ENCODE measurements around the gene PCBP4.

The PCBP4 gene

DNA sequence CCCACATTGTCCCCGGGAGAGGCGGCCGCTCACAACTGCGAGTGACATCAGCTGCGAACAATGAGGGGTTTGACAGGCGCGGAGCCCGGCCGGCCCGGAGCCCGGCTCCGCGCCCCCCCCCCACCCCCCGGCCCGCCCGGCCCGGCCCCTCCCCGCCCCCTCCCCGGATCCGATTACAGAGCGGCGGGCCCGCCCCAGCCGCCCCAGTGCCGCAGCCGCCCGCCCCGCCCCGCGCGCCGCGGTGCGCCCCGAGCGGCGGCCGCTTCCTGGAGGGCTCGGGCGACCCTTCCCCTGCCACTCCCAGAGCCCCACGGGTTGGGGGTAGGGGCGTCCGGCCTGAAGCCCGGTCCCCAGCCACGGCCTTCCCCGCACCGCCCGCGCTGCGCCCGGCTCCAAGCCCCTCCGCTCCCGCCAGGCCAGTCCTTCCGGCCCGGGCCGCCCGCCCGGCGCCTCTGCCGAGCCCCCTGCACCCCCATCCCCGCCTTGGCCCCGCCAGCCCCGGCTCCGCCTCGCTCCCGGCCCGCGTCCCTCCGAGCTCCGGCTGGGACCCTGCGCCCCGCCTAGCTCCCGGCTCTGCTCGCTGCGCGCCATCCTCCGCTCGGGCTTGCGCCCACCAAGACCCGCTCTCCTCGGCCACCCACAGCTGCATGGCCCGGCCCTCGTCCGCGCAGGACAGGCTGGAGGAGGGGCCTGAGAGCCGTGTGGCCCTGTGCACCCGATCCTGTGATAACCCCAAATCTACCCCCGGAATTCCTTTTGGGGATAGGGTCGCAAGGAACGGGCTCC lies at the start of gene PCBP4:
TSS of gene PCBP4 (minus strand) at position 71 of the 786 bp plus-strand sequence. CDS start 6,214 bp downstream, outside the sequence.
- DNase-seq, result no peak

DNA sequence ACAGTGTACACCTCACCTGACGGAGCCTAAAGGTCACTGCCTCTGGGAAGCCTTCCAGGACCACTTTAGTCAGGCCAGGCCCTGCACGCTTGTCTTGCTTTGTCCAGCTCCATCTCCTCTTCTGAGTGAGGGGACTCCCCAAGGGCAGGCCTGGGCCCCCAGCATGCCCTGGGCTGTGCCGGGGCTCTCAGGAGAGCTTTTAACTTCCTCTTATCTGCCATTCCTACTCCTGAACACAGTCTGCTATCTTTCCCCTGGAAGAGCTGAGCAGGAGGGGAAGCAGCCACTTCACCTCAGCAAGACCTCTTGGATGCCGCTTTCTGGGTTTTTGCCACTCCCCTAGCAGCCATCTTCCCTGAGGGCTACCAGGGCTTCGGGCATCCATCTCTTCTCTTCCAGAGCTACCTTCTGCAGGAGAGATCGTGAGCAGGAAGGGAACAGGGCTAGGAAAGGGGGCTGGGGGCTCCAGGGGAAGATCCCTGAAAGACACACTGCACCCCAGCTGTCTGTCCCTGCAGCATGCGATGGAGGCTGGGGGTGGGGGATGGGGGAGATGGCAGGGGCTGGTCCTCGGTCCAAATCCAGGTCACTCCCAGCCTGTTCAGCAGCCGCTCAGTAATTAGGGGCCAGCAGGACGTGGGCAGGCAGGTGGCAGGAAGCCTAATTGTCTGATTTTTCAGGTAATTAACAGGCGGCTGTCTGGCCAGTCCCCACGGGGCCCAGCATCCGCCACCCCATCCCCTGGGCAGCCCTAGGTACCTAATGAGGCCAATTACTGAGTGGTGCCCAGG lies 48.4 kb upstream of the PCBP4 start:
- DNase-seq, result no peak

DNA sequence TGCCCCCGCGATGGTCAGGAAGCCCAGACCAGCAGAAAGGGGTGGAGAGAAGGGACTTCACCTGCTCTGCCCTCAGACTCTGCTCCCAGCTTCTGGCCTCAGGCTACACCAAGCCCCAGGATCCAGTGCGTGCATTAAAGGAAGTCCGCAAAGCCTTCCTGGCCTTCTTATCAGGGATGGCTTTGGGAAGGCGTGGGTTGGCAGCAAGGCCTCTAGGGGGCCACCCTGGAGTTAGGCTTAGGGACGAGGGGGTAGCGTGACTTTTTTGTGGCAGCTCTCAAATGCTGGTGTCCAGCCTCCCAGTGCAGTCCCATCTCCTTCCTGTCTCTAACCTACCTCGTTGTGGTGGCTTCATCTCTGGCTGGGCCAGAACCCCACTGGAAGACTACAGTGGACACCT lies 47.4 kb upstream of the PCBP4 start:
- no peak for DNase-seq

DNA sequence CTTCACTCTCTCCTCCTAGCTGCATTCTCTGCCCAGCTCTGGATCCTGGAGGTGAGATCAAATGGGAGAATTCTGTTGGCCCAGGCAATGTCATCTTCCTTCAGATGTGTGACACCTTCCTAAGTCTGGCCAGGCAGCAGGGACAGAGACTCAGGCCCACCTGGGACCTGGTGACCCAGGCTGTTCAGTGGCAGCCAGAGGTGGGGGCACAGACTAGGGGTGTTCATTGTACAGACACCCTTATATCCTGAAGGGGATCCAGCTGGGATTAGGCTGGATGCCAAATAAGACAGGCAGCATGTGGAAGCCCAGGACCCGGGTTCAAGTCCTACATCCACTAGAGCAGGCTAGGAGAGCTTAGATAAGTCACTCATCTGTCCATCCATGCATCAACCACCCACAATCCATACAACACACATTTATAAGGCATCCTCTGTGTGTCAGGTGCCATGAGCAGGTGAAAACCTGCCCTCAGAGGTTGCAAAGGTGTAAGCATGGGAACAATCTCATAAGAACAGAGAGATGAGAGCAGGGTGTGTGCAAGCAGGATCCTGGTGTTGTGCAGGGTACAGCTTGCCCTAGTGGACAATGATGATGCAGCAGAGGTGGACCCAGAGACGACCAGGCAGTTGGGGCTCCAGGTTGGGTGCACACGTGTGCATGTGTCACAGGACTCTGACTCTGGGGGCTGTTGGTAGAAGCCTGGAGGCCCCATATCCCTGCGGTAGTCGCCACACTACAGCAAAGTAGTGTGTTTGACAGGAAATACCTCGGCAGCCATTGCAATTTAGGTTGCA lies 46.7 kb upstream of the PCBP4 start:
- DNase-seq, result no peak

DNA sequence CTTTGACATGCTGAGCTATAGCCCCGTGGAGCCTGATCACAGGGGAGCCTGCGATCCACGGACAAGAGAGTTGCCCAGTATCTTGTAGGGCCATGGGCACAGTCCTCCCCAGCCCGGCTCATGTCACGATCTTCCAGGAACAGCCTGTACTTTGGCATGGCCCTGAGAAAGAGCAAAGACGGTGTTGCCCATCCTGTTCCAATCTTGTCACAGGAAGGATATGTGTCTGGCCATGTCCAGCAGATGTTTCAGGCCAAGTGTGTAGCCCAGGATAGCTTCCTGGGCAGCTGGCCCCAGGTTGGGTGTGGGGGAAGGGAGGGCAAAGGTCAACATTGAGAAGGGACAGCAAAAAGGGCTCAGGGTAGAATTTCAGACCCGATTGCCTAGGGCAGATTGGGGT lies 45.4 kb upstream of the PCBP4 start:
- DNase-seq, result no peak

DNA sequence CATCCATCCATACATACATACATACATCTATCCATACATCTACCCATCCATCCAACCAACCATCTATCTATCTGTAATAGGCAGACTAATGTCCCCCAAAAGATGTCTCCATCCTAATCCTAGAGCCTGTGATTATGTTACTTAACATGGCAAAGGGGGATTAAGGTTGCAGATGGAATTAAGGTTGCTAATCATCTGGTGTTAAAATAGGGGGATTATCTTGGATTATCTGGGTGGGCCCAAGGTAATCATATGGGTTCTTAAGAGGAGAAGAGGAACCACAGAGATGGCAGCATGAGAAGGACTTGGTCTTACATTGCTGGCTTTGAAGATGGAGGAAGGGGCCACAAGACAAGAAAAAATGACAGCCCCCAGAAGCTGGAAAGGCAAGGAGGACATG lies 43.2 kb upstream of the PCBP4 start:
- no peak for DNase-seq

DNA sequence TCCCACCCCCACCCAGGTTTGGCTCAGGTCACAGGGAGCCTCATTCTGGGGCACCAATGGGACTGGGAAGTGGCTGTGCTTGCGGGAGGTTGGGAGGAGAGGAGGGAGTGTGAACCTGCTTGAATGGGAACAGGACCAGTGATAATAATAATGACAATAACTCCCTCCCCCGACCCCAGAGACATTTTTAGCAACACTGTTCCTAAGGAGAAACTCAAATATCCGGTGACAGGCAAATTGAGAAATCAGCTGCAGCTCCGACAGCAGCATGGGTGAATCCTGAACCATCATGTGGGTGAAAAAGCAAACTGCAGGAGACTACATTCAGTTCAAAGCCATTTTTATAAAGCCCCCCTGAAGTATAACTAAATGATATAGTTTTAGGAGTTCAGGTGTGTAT lies 40.0 kb upstream of the PCBP4 start:
- DNase-seq, result no peak

DNA sequence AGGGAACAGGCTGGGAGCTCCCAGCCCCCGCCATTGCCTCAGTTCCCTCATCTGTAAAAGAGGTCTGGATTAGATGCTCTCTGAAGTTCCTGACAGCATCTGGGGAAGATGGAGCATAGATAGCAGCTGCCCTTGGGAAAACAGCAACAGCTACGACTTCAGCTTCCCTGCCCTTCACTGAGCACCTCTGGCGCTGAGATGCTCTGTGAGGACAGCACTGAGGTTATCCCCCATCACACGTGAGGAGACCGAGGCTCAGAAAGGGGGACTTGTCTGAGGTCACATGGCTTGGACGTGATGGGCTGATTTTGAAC lies 39.5 kb upstream of the PCBP4 start:
- no peak for DNase-seq

DNA sequence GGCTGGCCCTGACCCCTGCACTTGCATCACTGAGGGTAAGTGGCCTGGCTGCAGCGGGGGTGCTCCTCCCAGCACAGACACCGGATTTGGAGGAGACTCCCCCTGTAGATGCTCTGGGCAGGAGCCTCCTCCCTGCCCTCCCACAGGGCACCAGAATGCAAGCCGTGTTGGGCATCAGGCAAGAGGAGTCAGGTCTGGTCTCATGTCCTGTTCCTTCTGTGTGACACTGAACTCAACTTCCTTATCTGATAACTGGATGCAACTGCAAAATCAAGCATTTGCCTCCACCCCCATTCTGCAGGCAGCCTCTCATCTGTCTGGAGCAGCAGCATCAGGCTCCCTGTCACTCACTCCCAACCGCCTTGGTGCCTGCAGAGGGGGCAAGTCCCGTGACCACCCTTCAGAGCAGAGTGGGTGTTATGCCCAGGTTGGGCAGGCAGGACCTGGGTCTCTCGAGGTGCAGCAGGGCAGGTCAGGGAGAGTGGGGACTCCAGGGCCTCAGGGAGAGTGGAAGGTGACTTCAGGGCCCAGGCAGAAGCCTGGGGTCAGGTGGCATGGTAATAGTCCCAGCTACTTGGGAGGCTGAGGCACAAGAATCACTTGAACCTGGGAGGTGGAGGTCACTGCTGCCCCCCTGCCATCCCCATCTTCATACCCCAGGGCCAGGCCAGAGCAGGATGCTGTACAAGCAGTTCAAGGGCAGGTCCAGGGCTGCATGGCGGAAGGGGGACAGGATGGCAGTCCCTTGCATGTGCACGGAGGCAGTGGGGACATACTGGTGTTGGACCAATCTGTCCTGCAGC lies 39.0 kb upstream of the PCBP4 start:
- no peak for DNase-seq

DNA sequence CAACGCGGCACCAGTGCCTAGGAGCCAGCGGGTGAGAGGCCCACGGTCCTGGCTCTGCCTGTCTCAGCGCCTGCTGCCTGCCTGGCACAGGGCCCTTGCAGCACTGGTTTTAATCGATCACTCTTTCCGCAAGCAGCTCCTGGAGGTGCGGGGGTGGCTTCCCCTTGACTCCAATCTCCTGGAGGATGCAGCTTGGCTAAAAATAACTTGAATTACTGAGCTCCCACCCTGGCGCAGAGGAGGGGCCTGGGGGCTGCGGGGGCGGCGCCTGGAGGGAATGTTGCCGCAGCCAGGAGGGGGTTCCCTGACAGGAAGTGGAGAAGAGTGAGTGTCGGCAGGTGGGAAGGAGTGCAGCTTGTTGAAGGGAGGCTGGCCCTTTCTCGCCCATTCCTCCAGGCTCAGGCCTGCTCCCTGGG lies 38.3 kb upstream of the PCBP4 start:
- DNase-seq, result no peak

DNA sequence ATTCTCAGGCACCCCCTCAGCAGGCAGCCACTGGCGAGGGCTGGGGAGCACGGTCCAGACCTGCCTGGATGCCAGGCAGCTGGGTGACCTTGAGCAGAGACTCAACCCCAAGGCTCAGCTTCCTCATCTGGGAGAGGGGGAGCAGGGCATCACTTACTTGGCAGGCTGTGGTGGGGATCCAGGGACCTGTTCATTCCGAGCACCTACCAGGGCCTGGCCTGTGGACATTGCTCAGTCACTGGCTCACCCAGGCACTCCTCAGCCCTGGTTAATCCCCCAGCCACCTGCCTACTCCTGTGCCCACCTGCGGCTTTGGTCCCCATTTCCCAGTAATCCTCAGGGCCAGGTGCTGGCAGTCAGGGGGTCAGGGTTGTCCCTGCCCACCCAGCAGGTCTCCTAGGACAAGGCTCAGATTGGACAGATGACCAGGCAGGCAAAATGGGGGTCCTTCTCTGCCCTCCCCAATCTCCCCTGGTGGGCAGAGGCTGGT lies 37.7 kb upstream of the PCBP4 start:
- no peak for DNase-seq

DNA sequence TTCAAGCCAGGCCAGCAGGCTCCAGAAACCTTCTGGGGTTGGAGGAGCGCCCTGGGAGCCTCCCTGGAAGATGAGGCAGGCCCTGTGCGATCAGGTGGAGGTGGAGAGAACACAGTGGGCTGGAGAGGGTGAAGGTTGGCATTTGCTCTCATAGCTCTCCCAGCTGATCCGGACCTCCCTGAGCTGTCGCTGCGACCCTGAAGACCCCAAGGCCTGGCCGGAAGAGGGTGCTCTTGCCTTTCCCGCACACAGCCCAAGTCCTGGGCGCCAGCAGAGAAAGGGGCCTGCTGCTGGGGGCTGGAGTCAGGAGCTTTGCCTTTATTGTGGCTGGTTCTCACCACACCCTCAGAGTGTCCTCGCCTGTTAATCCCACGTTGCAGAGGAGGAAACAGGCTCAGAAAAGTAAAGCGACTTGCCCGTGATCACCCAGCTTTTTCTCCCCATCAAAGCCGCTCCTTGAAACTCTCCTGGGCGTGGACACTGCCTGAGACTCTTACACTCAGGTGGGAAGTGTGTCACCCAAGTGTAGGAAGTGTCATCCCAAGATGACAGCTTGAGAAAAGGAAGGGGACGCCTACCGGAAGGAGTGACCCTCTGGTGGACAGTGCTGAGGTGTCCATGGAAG lies 37.0 kb upstream of the PCBP4 start:
- DNase-seq, result no peak

DNA sequence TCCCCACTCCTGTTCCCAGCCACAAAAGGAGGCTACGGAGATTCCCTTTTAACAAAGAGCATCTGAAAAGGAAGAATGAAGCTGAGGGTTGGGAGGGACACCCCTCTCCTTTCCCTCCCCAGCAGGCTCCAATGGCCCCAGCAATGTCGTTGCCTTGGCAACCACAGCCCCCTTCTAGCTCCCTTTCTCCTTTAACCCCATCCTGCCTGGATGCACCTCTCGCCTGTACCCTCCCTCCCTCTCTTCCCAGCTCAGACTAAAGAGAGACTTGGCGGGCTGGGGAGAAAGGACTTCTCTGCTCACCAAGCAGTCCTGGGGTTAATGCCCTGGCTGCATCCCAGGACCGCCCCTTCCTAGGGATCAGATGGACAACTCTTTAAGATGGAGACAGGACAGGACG lies 35.5 kb upstream of the PCBP4 start:
- no peak for DNase-seq

DNA sequence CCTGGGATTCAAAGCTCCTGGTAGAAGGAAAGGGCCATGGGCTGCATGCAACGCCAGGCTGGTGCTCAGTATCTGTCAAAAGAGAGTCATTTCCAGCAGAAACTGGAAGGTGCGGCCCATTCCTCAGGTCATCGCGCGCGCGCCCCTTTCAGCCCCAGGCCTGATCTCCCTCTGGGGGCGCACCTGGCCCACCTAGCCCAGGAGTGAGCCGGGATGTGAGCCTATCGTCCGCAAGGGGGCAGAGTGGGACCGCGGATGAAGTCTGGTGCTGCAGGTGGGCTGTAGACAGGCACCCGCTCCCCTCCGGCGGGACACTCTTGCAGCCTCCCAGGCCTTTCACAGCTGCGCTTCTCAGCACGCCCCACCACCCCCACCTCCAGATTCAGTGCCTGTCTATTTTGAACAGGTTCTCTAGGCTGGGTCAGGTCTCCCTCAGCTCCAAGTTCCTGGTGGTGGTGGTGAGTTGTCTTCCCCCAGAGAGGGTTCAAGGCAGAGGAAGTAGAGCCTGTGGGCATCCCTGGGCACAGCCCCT lies 34.3 kb upstream of the PCBP4 start:
- peak; percentile 79 to 80 for DNase-seq

DNA sequence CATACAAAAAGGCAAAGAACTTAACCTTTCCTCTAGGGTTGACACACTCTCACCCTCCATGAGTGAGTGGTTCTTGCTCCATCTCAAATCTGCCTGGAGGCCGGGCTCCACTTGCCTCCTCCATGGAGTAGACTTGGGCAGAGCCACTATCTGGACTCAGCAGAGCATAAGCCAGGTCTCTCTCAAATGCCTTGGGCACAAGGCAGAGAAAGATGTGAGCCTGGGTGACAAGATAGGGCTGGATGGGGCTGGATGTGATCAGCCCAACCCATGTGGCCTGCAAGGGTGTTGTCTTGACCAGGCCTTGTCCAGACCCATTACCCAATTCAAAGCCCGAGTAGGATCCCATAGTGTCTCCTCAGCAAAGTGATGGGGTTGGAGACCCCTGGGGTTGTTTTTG lies 32.6 kb upstream of the PCBP4 start:
- DNase-seq, result no peak

DNA sequence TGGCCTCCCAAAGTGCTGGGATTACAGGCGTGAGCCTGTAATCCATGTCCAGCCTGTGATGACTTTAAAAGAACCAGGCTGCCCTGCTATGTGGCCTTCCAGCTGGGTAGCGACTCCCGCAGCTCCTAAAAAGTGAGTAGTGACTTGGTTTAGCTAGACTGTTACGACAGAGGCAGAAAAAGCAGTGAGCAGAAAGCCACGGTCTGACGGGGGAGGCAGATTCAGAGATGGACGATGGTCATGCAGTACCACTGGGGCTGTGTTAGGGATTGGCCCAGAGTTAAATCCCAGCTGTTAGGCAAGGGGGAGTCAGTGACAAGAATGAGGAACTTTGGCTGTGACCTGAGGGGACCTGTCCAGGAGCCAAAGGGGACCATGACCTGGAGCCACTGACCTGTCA lies 31.5 kb upstream of the PCBP4 start:
- no peak for DNase-seq

DNA sequence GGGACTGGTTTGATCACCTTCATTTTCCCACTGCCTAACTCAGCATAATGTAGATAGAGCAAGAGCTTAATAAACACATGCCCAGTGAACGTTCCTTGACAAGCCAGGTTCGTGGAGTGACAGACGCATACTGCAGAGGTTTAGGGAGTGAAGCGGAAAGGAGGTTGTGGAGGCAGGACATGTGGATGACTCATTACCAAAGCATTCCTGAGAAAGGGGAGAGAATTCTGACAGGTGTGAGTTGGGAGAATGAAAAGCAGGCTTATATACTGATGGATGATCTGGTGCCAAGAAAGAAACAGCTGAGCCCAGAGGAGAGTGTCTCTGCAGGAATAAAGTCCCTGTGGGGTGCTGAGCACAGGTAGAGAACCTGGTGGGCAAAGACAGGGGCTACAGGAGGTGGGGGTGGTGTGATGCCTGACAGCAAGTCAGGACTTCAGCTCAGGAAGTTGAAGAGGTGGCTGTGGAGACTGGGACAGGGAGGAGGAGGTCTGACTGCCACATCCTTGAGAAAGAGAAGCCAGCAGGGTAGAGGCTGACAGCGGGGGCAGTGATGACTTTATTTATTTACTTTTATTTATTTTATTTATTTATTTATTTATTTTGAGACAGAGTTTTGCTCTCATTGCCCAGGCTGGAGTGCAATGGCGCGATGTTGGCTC lies 30.8 kb upstream of the PCBP4 start:
- DNase-seq, result no peak

DNA sequence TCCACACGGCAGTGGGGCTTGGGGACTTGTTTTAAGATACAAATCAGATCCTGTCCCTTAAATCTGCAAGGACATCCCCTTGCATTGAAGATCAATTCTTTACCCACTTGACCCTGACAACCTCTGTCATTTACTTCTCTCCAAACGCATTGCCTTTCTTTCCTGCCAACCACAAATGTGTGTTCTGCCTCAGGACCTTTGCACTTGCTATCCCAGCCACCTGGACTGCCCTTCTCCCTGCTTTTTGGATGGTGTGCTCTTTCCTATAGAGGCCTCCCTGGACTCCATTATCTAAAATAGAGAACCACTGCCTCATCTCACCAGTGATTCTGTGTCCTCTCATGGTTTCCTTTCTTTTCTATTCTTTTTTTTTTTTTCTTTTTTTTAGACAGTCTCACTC lies 29.9 kb upstream of the PCBP4 start:
- no peak for DNase-seq

DNA sequence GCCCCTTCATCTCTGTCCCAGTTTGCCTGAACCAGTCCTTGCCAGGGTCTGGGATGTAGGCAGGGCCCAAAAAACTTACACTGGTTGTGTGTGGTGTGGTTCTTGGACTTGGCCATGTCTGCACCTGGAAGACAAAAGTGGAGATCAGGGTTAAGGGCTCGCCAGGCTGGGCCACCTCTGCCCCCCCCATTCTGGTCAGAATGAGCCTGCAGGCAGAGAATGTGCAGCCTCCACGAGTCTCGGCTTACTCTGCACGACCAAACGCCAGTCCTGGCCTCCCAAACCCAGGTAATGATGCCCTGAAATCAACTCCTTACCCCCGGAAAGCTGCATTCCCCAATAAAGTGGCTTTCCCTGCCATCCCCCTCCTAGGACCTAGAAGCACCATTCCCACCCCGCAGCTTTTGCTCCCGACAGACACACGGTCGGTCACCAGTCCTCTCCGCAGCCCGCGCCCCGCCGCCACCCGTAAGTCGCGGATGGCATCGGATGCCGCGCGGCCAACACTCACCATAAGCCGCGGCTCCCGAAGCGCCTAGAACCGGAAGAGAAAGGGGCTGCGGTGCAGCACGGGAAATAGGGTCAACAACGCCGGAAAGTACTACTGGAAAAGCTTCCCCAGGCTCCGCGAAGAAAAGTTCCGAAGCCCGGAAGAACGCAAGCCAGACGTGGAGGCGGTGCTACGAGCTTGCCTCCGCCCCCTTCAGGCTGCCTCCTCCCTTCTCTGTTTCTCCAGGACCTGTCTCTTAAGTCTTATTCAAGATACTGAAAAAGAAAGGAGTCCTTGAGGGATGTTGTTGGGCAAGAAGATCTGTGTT lies 28.3 kb upstream of the PCBP4 start, which contains the start of gene RPL29:
TSS of gene RPL29 (minus strand) at position 550 of the 818 bp plus-strand sequence. CDS start at position 116, 434 bp downstream.
- peak; percentile 90 for DNase-seq

DNA sequence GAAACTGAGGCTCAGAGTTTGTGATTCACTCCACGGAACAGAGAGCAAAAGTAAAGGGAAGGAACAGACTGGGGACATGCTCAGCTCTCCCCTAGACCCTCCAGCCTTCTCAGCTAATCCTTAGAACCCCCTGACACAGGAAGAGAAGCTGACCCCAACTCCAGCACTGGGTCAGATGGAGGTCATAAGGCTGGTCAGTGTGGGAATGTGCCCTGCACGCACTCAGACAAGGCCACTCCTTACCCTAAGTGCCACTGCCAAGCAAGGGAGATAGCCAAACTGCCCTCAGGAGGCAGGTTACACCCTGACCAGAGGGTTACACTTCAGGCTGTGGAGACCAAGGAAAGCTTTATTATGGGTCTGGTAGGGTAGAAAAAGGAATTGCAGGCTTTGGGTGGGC lies 27.3 kb upstream of the PCBP4 start:
- DNase-seq, result no peak

Measured in activated CD4-positive, alpha-beta T cell treated with anti-CD3 and anti-CD28 coated beads, Interleukin-2, amount 50 U/mL, for 4 hours (primary cell).